Measurements from ENCODE around the gene SUFU. TPM values are rescaled to one million over a fixed set of nuclear protein-coding genes. Genes with fewer than 3 reads are reported as not detected.

Gene SUFU
- total and polyA plus RNA-seq, 2 of the 13 experiments (the other 11 are each of a cell fraction or from before 2014, with no cell fraction given) = 2.9 to 5.5 TPM

DNA sequence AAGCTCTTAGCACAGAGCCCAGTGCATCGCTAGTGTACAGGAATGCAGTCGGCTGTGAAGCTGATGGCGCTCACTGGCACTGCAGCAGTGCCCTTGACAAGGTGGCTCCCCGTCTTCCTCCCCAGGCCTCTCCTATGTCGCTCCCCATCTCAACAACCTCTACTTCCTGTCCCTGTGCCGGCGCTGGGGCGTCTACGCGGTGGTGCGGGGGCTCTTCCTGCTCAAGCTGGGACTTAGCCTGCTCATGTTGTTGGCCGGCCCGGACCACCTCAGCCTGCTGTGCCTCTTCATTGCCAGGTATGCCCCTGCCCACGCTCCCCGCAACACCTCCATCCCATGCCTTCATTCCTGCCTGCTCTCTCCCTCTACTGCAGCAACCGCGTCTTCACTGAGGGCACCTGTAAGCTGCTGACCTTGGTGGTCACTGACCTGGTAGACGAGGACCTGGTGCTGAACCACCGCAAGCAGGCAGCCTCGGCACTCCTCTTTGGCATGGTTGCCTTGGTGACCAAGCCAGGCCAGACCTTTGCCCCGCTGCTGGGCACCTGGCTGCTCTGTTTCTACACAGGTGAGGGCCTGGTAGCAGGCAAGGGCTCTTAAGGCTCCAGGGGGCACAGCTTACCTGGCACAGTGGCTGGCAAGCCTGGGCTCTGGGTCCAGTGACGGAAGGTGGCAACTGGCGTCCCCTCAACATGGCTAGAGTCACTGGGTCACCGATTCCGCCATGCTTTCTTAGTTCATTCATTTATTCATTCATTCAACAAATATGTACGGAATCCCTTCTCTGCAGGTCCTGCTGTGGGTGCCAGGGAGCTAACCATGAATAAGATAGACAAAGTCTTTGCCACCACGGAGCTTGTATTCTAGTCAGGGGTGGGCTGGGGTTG is 30.1 kb upstream of the SUFU start:
- ATAC-seq (no peak), DNase-seq (ENCODE audit: low spot score) (no peak), FAIRE-seq (no peak)
- H3K27ac ChIP-seq (ENCODE audit: extremely low read length, insufficient read depth, low read length) = no peak overlapping the region
- H3K79me2 ChIP-seq (ENCODE audit: insufficient read depth, low read length) = no peaks in the 10 kb centered on the region
- CTCF ChIA-PET (ENCODE audit: low intra/inter-chr PET ratio, low total read pairs) = no interaction called here
- POLR2A ChIA-PET = interaction anchor here (1.7 kb wide), 1 partner anchor 10 kb away, joined by 3 read pairs; no protein-coding TSS in a partner anchor
- H3K9ac ChIP-seq (ENCODE audit: insufficient read depth, low read depth, low read length) = no peak overlapping the region
- no peak overlapping the region for H2AFZ ChIP-seq (ENCODE audit: low read length)
- H3K27me3 ChIP-seq (ENCODE audit: control insufficient read depth in 1 of 2, insufficient read depth in 2 of 2, low read length in 2 of 2) = no peaks in the 10 kb centered on the region
- no peak for TF ChIP-seq FOXP4 (CRISPR knock-in tag; IDR thresholded peaks at IDR 0.05)
- TF ChIP-seq MXD1 (CRISPR knock-in tag; IDR thresholded peaks at IDR 0.05) = no peak
- TF ChIP-seq, protein P1, sequence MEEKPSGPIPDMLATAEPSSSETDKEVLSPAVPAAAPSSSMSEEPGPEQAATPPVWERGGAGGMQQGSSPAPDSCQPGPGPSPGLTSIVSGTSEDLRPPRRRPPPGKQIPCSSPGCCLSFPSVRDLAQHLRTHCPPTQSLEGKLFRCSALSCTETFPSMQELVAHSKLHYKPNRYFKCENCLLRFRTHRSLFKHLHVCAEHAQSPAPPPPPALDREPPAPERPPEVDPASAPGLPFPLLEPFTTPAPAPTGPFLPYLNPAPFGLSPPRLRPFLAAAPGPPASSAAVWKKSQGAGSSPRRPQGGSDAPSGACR (CRISPR knock-in tag; IDR thresholded peaks at IDR 0.05) = no peak
- TF ChIP-seq SATB2 (CRISPR knock-in tag; IDR thresholded peaks at IDR 0.05) = no peak
- 0 out of 2 replicates have a peak, but pooled peaks have one; percentile 17 for TF ChIP-seq GABPA (IDR thresholded peaks at IDR 0.05; ENCODE audit: low read depth, low read length)
- TF ChIP-seq GABPA (CRISPR knock-in tag; IDR thresholded peaks at IDR 0.05; ENCODE audit: low read depth) = no peak
- no peak for TF ChIP-seq ZNF547 (CRISPR knock-in tag; IDR thresholded peaks at IDR 0.05)
- TF ChIP-seq, protein P2, sequence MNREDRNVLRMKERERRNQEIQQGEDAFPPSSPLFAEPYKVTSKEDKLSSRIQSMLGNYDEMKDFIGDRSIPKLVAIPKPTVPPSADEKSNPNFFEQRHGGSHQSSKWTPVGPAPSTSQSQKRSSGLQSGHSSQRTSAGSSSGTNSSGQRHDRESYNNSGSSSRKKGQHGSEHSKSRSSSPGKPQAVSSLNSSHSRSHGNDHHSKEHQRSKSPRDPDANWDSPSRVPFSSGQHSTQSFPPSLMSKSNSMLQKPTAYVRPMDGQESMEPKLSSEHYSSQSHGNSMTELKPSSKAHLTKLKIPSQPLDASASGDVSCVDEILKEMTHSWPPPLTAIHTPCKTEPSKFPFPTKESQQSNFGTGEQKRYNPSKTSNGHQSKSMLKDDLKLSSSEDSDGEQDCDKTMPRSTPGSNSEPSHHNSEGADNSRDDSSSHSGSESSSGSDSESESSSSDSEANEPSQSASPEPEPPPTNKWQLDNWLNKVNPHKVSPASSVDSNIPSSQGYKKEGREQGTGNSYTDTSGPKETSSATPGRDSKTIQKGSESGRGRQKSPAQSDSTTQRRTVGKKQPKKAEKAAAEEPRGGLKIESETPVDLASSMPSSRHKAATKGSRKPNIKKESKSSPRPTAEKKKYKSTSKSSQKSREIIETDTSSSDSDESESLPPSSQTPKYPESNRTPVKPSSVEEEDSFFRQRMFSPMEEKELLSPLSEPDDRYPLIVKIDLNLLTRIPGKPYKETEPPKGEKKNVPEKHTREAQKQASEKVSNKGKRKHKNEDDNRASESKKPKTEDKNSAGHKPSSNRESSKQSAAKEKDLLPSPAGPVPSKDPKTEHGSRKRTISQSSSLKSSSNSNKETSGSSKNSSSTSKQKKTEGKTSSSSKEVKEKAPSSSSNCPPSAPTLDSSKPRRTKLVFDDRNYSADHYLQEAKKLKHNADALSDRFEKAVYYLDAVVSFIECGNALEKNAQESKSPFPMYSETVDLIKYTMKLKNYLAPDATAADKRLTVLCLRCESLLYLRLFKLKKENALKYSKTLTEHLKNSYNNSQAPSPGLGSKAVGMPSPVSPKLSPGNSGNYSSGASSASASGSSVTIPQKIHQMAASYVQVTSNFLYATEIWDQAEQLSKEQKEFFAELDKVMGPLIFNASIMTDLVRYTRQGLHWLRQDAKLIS (CRISPR knock-in tag; IDR thresholded peaks at IDR 0.05) = no peak
- TF ChIP-seq AKAP8 (CRISPR knock-in tag; IDR thresholded peaks at IDR 0.05) = no peak
- no peaks in the 10 kb centered on the region for H3K4me1 ChIP-seq (ENCODE audit: insufficient read depth, low read length)
- intact Hi-C loops (cut with micrococcal nuclease; ENCODE audit: unreplicated experiment) (loop anchor here (2.0 kb wide), 1 partner anchor 25 kb away; no protein-coding TSS in a partner anchor), in situ Hi-C loops (cut with HindIII; ENCODE audit: extremely low pct_ligation_motif_present, low pct_unique_long_range_greater_than_20kb) (loop anchor here (10.0 kb wide), 1 partner anchor 69 kb away; no protein-coding TSS in a partner anchor)
- no peak overlapping the region for H3K4me2 ChIP-seq (ENCODE audit: low read depth, low read length)
- no peaks in the 10 kb centered on the region for H3K9me3 ChIP-seq (ENCODE audit: low read length)
- H3K4me3 ChIP-seq (replicated peaks in 1 of 3; ENCODE audit: insufficient read depth in 1 of 3, low read depth in 2 of 3, low read length in 3 of 3) = no peak overlapping the region
- no peaks in the 10 kb centered on the region for H3K36me3 ChIP-seq (replicated peaks in 1 of 2; ENCODE audit: control insufficient read depth in 1 of 2, insufficient read depth in 2 of 2, low read length in 2 of 2)
- 94% methylated on average over 27 of the region's 27 CpGs for WGBS (ENCODE audit: low lambda C conversion rate)
- no TSS peak for BruUV-seq (replicated peaks)
- H4K20me1 ChIP-seq (ENCODE audit: insufficient read depth, low read length) = no peaks in the 10 kb centered on the region

Measured in HepG2 (cell line).